IPS DF 6.9 (cell line): ENCODE results near the gene SCMH1.

Source experiments
- DNase-seq: peaks from one replicate; pipeline ENCODE4 v3.0.0-alpha.2; 2013; ENCODE audit warnings: low read depth, low spot score
- H3K27ac ChIP-seq: one replicate; pipeline ENCODE4 v1.5.1; 2013; ENCODE audit warnings: low read length, control low read depth
- H3K27me3 ChIP-seq: 2 replicates; pipeline ENCODE4 v1.6.1; 2013; ENCODE audit warnings: mild to moderate bottlenecking, low read length; ENCODE audit not compliant: control insufficient read depth, insufficient read depth
- H3K36me3 ChIP-seq: 2 replicates; pipeline ENCODE4 v1.6.1; 2013; ENCODE audit warnings: low read length; ENCODE audit not compliant: control insufficient read depth, insufficient read depth
- H3K4me1 ChIP-seq: 2 replicates; pipeline ENCODE4 v1.6.1; 2013; ENCODE audit warnings: low read length; ENCODE audit not compliant: control insufficient read depth, insufficient read depth
- H3K4me3 ChIP-seq: 2 replicates; pipeline ENCODE4 v1.5.1; 2013; ENCODE audit warnings: mild to moderate bottlenecking, low read length
- H3K9me3 ChIP-seq: 2 replicates; pipeline ENCODE4 v1.6.1; 2013; ENCODE audit warnings: low read length, inconsistent platforms; ENCODE audit not compliant: control insufficient read depth, insufficient read depth
- WGBS: extraction: QIAGEN DNeasy Blood & Tissue Kit; methylation state at CpG from one replicate; pipeline ENCODE4 v1.1.7; 2013; ENCODE audit warnings: mixed read lengths, missing lambda C conversion rate; ENCODE audit not compliant: insufficient read length, insufficient coverage; 5-methylcytosine and 5-hydroxymethylcytosine counted together

SCMH1 gene

DNA sequence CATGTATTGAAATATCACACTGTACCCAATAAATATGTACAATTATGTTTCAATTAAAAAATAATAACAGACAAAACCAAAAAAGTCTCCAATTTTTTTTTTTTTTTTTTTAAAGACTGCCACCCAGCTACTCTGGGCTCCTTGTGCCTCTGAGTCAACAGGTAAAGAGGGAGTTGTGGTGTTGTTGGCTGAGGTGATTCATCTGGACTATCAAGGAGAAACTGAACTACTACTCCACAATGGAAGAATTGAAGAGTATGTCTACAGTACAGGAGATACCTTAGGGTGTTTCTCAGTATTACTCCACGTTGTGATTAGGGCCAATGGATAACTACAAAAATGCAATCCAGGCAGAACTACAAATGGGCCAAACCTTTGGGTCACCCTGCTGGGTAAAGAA is 67.9 kb downstream of the SCMH1 start:
- no CpG with 5 or more reads among the region's 1 CpG for WGBS
- Histone ChIP-seq H3K4me3 (no peak overlapping the region), H3K36me3 (no peaks in the 10 kb centered on the region), H3K27ac (no peak overlapping the region), H3K4me1 (no peaks in the 10 kb centered on the region), H3K27me3 (no peaks in the 10 kb centered on the region), H3K9me3 (no peaks in the 10 kb centered on the region)
- DNase-seq = no peak

- no peaks in the 10 kb centered on the region for H3K4me1 ChIP-seq
- DNase-seq = no peak
- no peaks in the 10 kb centered on the region for H3K27me3 ChIP-seq
- no peak overlapping the region for H3K4me3 ChIP-seq
- no peak overlapping the region for H3K27ac ChIP-seq
- no peaks in the 10 kb centered on the region for H3K9me3 ChIP-seq
- H3K36me3 ChIP-seq = no peaks in the 10 kb centered on the region
Measured at GRCh38 chr1:41173651-41174050, 68.5 kb downstream of the SCMH1 start.

- WGBS = no CpG with 5 or more reads among the region's 1 CpG
- Histone ChIP-seq H3K9me3 (no peaks in the 10 kb centered on the region), H3K4me3 (no peak overlapping the region), H3K27me3 (no peaks in the 10 kb centered on the region), H3K4me1 (no peaks in the 10 kb centered on the region), H3K36me3 (no peaks in the 10 kb centered on the region), H3K27ac (no peak overlapping the region)
- DNase-seq = no peak
Measured at GRCh38 chr1:41171266-41171874, 70.7 kb downstream of the SCMH1 start.

GRCh38 chr1:41169799-41170180 is 72.3 kb downstream of the SCMH1 start:
- no peaks in the 10 kb centered on the region for H3K4me1 ChIP-seq
- no peaks in the 10 kb centered on the region for H3K36me3 ChIP-seq
- no peak overlapping the region for H3K27ac ChIP-seq
- H3K27me3 ChIP-seq = no peaks in the 10 kb centered on the region
- no peaks in the 10 kb centered on the region for H3K9me3 ChIP-seq
- WGBS = no CpG with 5 or more reads among the region's 3 CpGs
- no peak overlapping the region for H3K4me3 ChIP-seq
- no peak for DNase-seq

- no CpG with 5 or more reads among the region's 7 CpGs for WGBS
- Histone ChIP-seq H3K4me1 (no peaks in the 10 kb centered on the region), H3K27ac (no peak overlapping the region), H3K27me3 (no peaks in the 10 kb centered on the region), H3K9me3 (no peaks in the 10 kb centered on the region), H3K4me3 (no peak overlapping the region), H3K36me3 (no peaks in the 10 kb centered on the region)
- DNase-seq = no peak
Measured at GRCh38 chr1:41169066-41169798, 72.9 kb downstream of the SCMH1 start.

- H3K27me3 ChIP-seq = no peaks in the 10 kb centered on the region
- WGBS = no CpG with 5 or more reads among the region's 3 CpGs
- no peak overlapping the region for H3K4me3 ChIP-seq
- no peak for DNase-seq
- no peak overlapping the region for H3K27ac ChIP-seq
- no peaks in the 10 kb centered on the region for H3K9me3 ChIP-seq
- H3K4me1 ChIP-seq = no peaks in the 10 kb centered on the region
- no peaks in the 10 kb centered on the region for H3K36me3 ChIP-seq
Measured at GRCh38 chr1:41167667-41168066, 74.4 kb downstream of the SCMH1 start.

DNA sequence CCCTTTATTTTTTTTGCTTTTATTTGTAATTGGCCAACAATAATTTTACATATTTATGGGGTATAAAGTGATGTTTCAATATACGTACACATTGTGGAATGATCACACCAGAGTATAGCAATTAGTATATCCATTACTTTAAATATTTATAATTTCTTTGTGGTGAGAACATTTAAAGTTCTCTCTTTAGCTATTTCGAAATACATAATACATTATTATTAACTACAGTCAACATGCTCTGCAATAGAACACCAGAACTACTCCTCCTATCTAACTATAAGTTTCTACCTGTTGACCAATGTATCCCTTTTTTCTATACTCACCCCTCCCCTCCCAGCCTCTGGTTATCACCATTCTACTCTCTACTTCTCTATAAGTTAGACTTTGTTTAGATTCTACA is 77.4 kb downstream of the SCMH1 start:
- H3K27ac ChIP-seq = no peak overlapping the region
- no peak for DNase-seq
- H3K9me3 ChIP-seq = no peaks in the 10 kb centered on the region
- WGBS = no CpG with 5 or more reads among the region's 2 CpGs
- no peaks in the 10 kb centered on the region for H3K36me3 ChIP-seq
- H3K27me3 ChIP-seq = no peaks in the 10 kb centered on the region
- H3K4me1 ChIP-seq = no peaks in the 10 kb centered on the region
- no peak overlapping the region for H3K4me3 ChIP-seq

DNA sequence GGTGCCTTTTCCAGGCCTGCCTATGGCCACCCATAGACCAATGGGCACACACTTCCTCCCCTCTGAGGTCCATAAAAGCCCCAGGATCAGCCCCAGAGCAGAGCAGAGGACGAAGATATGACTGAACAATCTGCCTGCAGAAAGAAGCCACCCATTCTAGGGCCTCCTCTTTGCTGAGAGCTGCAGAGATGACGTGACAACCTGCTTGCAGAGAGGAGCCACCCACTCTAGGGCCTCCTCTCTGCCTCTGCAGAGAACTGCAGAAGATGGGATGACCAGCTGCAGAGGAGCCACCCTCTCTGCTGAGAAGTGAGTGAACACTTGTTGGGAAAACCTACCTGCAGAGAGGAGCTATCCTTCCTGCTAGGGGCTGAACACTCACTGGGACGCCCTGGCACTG is 79.7 kb downstream of the SCMH1 start:
- no peaks in the 10 kb centered on the region for H3K27me3 ChIP-seq
- no peaks in the 10 kb centered on the region for H3K4me1 ChIP-seq
- no peak overlapping the region for H3K4me3 ChIP-seq
- no peaks in the 10 kb centered on the region for H3K9me3 ChIP-seq
- no peak overlapping the region for H3K27ac ChIP-seq
- WGBS = no CpG with 5 or more reads among the region's 3 CpGs
- no peak for DNase-seq
- H3K36me3 ChIP-seq = no peaks in the 10 kb centered on the region

- H3K4me1 ChIP-seq = no peaks in the 10 kb centered on the region
- H3K9me3 ChIP-seq = no peaks in the 10 kb centered on the region
- no peak for DNase-seq
- no peak overlapping the region for H3K4me3 ChIP-seq
- H3K27me3 ChIP-seq = no peaks in the 10 kb centered on the region
- no peaks in the 10 kb centered on the region for H3K36me3 ChIP-seq
- no peak overlapping the region for H3K27ac ChIP-seq
- no CpG with 5 or more reads among the region's 9 CpGs for WGBS
Measured at GRCh38 chr1:41161846-41162245, 80.3 kb downstream of the SCMH1 start.

GRCh38 chr1:41160498-41161110 is 81.5 kb downstream of the SCMH1 start:
- Histone ChIP-seq H3K4me3 (no peak overlapping the region), H3K4me1 (no peaks in the 10 kb centered on the region), H3K36me3 (no peaks in the 10 kb centered on the region), H3K27me3 (no peaks in the 10 kb centered on the region), H3K27ac (no peak overlapping the region), H3K9me3 (no peaks in the 10 kb centered on the region)
- no CpG with 5 or more reads among the region's 3 CpGs for WGBS
- DNase-seq = no peak

- H3K27me3 ChIP-seq = no peaks in the 10 kb centered on the region
- H3K36me3 ChIP-seq = no peaks in the 10 kb centered on the region
- H3K4me1 ChIP-seq = no peaks in the 10 kb centered on the region
- no peak overlapping the region for H3K27ac ChIP-seq
- no peak overlapping the region for H3K4me3 ChIP-seq
- no peaks in the 10 kb centered on the region for H3K9me3 ChIP-seq
- no CpG with 5 or more reads among the region's 1 CpG for WGBS
- no peak for DNase-seq
Measured at GRCh38 chr1:41158966-41159365, 83.1 kb downstream of the SCMH1 start.
